Bronchial epithelial cell (primary cell): Measurements from ENCODE around the gene NUFIP2. TPM values are rescaled to one million over a fixed set of nuclear protein-coding genes. Genes with fewer than 3 reads are reported as not detected.
"Not testable (repeated sequence)": the region's sequence is repeated elsewhere in the genome, so short reads cannot be mapped to it uniquely, and the experiment has no call there.

Experiments used
- DNase-seq: peaks from one replicate; pipeline ENCODE4 v3.0.0-alpha.2; 2010; ENCODE audit warnings: low read depth
- FAIRE-seq: peaks from 2 replicates; lab custom pipeline; 2011; peaks lifted over from hg19 to GRCh38; lab: Jason Lieb, UNC
- H3K27me3 ChIP-seq: 2 replicates; pipeline ENCODE4 v1.5.1; 2011; ENCODE audit warnings: low read length; ENCODE audit not compliant: control insufficient read depth, insufficient read depth
- H3K36me3 ChIP-seq: 2 replicates; pipeline ENCODE4 v1.5.1; 2011; ENCODE audit warnings: low read length; ENCODE audit not compliant: control insufficient read depth, insufficient read depth
- H3K4me3 ChIP-seq: 2 replicates; pipeline ENCODE4 v1.5.1; 2011; ENCODE audit warnings: mild to moderate bottlenecking, low read depth, low read length, control low read depth
- CTCF ChIP-seq: IDR thresholded peaks from 2 replicates; pipeline ENCODE4 v1.5.1; 2011; ENCODE audit warnings: mild to moderate bottlenecking, moderate library complexity, low read length, control low read depth, inconsistent platforms; ENCODE audit not compliant: insufficient read depth, severe bottlenecking
- total RNA-seq: library from RNA; depleted of rRNA; stranded (reverse); fragments of >200 nt; gene quantifications from 2 replicates; pipeline ENCODE4 v1.2.1, GENCODE V29; 2014

The NUFIP2 gene
- total RNA-seq, 1 donor from 2014 or later, result 26.9 TPM

DNA sequence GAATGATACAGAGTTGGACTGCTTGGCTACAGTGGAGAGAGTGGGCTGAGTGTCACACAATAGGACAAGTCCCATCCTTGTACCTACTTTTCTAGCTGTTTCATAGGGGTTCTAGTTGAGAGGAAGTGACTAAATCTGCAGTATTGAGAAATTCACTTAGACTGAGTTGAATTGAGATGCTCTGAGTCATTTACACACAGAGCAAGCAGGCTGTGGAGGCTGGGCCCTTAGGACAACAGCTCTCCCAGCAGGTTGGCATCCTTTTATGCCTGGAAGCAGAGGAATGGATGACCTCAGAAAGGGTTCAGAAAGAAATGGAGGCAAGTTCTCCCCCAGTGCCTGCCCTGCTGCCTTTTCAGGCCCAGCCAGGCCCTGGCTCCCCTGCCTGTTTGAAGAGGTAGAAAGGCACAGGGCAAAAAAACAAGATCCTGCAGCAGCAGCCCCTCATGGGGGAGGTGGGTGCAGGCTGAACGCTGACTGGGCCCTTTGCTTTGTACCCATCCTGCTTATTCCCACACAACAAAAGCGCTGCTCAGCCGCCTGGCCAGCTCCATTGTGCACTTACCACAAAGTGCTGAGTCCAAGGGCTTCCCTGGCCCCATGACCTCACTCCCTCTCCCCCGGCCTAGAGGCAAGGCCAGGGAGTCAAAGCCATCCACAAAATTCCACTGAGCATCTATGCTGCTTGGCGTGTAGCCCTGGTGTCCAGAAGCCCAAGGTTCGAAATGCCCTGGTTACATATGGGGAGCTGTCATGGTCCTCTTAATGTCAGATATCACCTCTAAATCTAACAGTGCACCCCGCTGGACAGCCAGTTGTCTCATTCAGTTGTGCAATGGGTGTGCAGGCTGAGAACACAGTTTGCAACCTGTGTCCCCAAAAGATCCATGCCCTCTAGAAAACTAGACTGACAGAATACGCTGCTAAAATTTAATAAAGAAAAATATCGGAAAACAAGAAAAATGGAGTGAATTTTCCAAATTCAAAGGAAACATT lies 52.7 kb downstream of the NUFIP2 start:
- TF ChIP-seq CTCF, result peak; percentile 5
- Histone ChIP-seq H3K36me3 (no peaks in the 10 kb centered on the region), H3K4me3 (no peak overlapping the region), H3K27me3 (no peaks in the 10 kb centered on the region)
- DNase-seq (peak; percentile 99), FAIRE-seq (peak; percentile 99)

DNA sequence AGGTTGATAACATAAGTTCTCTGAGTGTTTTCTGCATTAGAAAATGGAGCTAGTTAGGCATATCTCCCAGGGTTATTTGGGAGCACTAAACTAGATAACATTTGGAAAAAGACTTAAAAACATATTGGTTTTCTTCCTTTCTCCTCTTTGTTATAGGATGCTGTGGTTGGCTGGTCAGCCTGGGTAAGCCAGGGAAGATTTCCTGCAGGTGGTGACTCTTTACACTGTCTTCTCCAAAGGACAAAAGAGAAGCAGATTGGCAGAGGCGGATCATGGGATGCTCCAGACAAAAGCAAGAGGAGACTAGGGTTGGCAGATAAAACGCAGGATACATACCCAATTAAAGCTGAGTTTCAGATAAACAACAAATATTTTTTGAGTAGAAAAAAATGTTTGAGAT lies 53.5 kb downstream of the NUFIP2 start:
- FAIRE-seq (no peak), DNase-seq (no peak)
- no peak for TF ChIP-seq CTCF
- H3K27me3 ChIP-seq, result no peaks in the 10 kb centered on the region
- H3K4me3 ChIP-seq, result no peak overlapping the region
- H3K36me3 ChIP-seq, result no peaks in the 10 kb centered on the region

- no peaks in the 10 kb centered on the region for H3K27me3 ChIP-seq
- H3K36me3 ChIP-seq, result no peaks in the 10 kb centered on the region
- TF ChIP-seq CTCF, result no peak
- no peak overlapping the region for H3K4me3 ChIP-seq
- FAIRE-seq, result no peak
- DNase-seq, result no peak
These were observed 55.7 kb downstream of the NUFIP2 start for GRCh38 chr17:29238133-29238850.

DNA sequence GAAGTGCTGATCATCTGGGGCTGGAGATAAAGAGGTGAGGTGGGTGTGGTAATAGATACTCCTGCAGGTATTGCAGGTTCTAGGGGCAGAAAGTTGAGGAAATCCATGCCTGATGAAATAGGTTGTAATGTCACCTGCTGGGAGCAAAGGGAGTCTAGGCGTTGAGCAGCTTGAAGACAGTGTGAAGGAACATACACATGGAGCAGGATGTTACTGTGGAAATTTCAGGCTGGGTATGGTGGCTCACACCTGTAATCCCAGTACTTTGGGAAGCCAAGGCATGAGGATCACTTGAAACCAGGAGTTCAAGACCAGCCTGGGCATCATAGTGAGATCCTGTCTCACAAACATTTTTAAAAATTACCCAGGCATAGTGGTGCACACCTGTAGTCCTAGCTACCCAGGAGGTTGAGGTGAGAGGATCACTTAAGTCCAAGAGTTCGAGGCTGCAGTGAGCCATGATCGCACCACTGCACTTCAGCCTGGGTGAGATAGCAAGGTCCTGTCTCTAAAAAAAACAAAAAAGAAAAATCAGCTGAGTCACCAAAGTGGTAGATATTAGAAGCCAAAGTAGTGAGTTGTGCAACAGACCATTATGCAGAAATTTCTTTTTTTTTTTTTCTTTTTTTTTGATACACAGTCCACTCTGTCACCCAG lies 56.3 kb downstream of the NUFIP2 start:
- Histone ChIP-seq H3K4me3 (no peak overlapping the region), H3K36me3 (no peaks in the 10 kb centered on the region), H3K27me3 (no peaks in the 10 kb centered on the region)
- peak; percentile 58 for DNase-seq
- peak; percentile 84 for FAIRE-seq
- no peak for TF ChIP-seq CTCF

DNA sequence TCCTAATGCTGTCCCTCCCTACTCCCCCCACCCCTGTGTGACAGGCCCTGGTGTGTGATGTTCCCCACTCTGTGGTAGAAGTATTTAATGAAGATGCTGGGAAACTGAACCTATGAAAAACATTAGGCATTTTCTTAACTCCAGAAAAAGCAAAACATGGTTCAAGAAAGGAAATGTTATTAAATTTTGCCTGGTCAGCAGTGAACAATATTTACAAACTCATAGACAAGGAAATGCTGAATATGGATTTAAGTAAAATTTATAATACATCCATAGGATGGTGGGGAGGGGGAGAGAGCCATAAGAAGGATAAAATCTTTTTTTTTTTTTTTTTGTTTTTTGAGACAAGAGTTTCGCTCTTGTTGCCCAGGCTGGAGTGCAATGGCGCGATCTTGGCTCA lies 58.0 kb downstream of the NUFIP2 start:
- Histone ChIP-seq H3K36me3 (no peaks in the 10 kb centered on the region), H3K27me3 (no peaks in the 10 kb centered on the region), H3K4me3 (no peak overlapping the region)
- FAIRE-seq, result no peak
- no peak for DNase-seq
- no peak for TF ChIP-seq CTCF

DNA sequence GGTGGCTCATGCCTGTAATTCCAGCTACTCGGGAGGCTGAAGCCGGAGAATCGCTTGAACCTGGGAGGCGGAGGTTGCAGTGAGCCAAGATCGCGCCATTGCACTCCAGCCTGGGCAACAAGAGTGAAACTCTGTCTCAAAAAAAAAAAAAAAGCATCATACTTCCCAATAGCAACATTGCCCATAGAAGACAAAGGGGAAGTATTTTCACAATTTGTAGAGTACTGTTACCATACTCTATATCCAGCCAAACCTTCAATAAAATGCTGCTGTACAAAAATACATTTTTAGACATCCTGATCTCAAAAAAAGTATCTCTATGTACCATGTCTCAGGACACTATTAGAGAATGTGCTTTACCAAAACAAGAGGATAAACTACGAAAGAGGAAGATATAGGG lies 59.0 kb downstream of the NUFIP2 start:
- H3K27me3 ChIP-seq, FAIRE-seq, H3K4me3 ChIP-seq, DNase-seq, H3K36me3 ChIP-seq: not testable (repeated sequence)
